ENCODE data around the gene NOTCH1.

GRCh38 chr9:136527721-136528710, 17.8 kb downstream of the NOTCH1 start:
- TF ChIP-seq CTCF (conservative IDR thresholded peaks at IDR 0.05), result no peak
- no peak for TF ChIP-seq EZH2 (IDR thresholded peaks at IDR 0.05; ENCODE audit: low read depth)
